Tibial nerve (tissue), 4 donors: ENCODE data around the gene IL1R2.

ENCODE experiments used
- EP300 ChIP-seq, 2 donors: sonication (generic); formaldehyde crosslinking; IDR thresholded peaks; one replicate each; pipeline ENCODE4 v1.6.1; 2017; ENCODE audit warnings: antibody characterized with exemption in 2 of 2, mild to moderate bottlenecking in 1 of 2
- POLR2A ChIP-seq, 2 donors: fragments of 450-650 bp; IDR thresholded peaks; one replicate each; pipeline ENCODE4 v1.6.1; 2017; ENCODE audit warnings: antibody characterized with exemption in 2 of 2, mild to moderate bottlenecking in 2 of 2, moderate library complexity in 2 of 2
- TF ChIP-seq, protein P1 (sequence below), 5 experiments: fragments of 200-600 bp in 3 of 5; fragments of 450-650 bp in 2 of 5; sonication (generic) in 3 of 5; IDR thresholded peaks; one replicate each; pipeline ENCODE4 v1.5.1; 2016 to 2019; ENCODE audit warnings: antibody characterized with exemption in 5 of 5, mild to moderate bottlenecking in 3 of 5, moderate library complexity in 2 of 5

GRCh38 chr2:102040229-102040628 is 48.5 kb downstream of the IL1R2 start:
- peak in 1 of 2 donors; percentile 55 for TF ChIP-seq EP300 (IDR thresholded peaks at IDR 0.05)
- TF ChIP-seq, protein P1, sequence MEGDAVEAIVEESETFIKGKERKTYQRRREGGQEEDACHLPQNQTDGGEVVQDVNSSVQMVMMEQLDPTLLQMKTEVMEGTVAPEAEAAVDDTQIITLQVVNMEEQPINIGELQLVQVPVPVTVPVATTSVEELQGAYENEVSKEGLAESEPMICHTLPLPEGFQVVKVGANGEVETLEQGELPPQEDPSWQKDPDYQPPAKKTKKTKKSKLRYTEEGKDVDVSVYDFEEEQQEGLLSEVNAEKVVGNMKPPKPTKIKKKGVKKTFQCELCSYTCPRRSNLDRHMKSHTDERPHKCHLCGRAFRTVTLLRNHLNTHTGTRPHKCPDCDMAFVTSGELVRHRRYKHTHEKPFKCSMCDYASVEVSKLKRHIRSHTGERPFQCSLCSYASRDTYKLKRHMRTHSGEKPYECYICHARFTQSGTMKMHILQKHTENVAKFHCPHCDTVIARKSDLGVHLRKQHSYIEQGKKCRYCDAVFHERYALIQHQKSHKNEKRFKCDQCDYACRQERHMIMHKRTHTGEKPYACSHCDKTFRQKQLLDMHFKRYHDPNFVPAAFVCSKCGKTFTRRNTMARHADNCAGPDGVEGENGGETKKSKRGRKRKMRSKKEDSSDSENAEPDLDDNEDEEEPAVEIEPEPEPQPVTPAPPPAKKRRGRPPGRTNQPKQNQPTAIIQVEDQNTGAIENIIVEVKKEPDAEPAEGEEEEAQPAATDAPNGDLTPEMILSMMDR (IDR thresholded peaks at IDR 0.05): no peak
- TF ChIP-seq POLR2A (IDR thresholded peaks at IDR 0.05): no peak
